CD14-positive monocyte (primary cell): ENCODE data around the gene SPSB1. TPM values are rescaled to one million over a fixed set of nuclear protein-coding genes. Genes with fewer than 3 reads are reported as not detected.

Experiments
- DNase-seq, 3 donors: peaks; one replicate each; pipeline ENCODE4 v3.0.0-alpha.2; 2011 to 2022
- H2AFZ ChIP-seq: 2 replicates; pipeline ENCODE4 v1.6.0; 2012; ENCODE audit warnings: mild to moderate bottlenecking, low read depth, low read length, inconsistent platforms; ENCODE audit not compliant: insufficient read depth, poor library complexity, severe bottlenecking
- H3K27ac ChIP-seq, 2 donors: 1 replicate in 1 of 2; 2 replicates in 1 of 2; pipeline ENCODE4 v1.5.1; 2012 to 2013; ENCODE audit warnings: low read length in 2 of 2, control low read depth in 1 of 2, inconsistent platforms in 1 of 2, low read depth in 1 of 2, mild to moderate bottlenecking in 1 of 2
- H3K27me3 ChIP-seq, 2 donors: one replicate each; pipeline versions ENCODE4 v1.6.0 to v1.6.1; 2011 to 2013; ENCODE audit warnings: low read length in 2 of 2; ENCODE audit not compliant: control insufficient read depth in 2 of 2, insufficient read depth in 2 of 2
- H3K36me3 ChIP-seq, 2 donors: replicated peaks in 1 of 2; 1 replicate in 1 of 2; 2 replicates in 1 of 2; pipeline versions ENCODE4 v1.5.1 to v1.6.1; 2012 to 2013; ENCODE audit warnings: low read length in 2 of 2, control low read depth in 1 of 2, inconsistent platforms in 1 of 2, mild to moderate bottlenecking in 1 of 2; ENCODE audit not compliant: insufficient read depth in 2 of 2, control insufficient read depth in 1 of 2
- H3K4me1 ChIP-seq, 2 donors: 1 replicate in 1 of 2; 2 replicates in 1 of 2; pipeline versions ENCODE4 v1.5.1 to v1.6.1; 2012 to 2013; ENCODE audit warnings: low read length in 2 of 2, control low read depth in 1 of 2, inconsistent platforms in 1 of 2, mild to moderate bottlenecking in 1 of 2, moderate library complexity in 1 of 2; ENCODE audit not compliant: insufficient read depth in 2 of 2, control insufficient read depth in 1 of 2
- H3K4me2 ChIP-seq: replicated peaks from 2 replicates; pipeline ENCODE3; 2012; ENCODE audit warnings: low read length, moderate library complexity, mild to moderate bottlenecking; ENCODE audit not compliant: poor library complexity, severe bottlenecking; ENCODE audit errors: extremely low read depth
- H3K4me3 ChIP-seq, 3 experiments: fragments of 200-600 bp in 1 of 3; sonication (generic) in 1 of 3; replicated peaks in 1 of 3; 1 replicate in 2 of 3; 2 replicates in 1 of 3; pipeline ENCODE4 v1.5.1; 2011 to 2013; ENCODE audit warnings: low read length in 3 of 3, mild to moderate bottlenecking in 3 of 3, control low read depth in 2 of 3, low read depth in 2 of 3, inconsistent platforms in 1 of 3, moderate library complexity in 1 of 3
- H3K79me2 ChIP-seq: 2 replicates; pipeline ENCODE4 v1.6.0; 2012; ENCODE audit warnings: mild to moderate bottlenecking, control low read depth, inconsistent platforms, low read length, moderate library complexity; ENCODE audit not compliant: insufficient read depth
- H3K9ac ChIP-seq: 2 replicates; pipeline ENCODE4 v1.6.0; 2017; ENCODE audit warnings: low read length, mild to moderate bottlenecking; ENCODE audit not compliant: insufficient read depth, poor library complexity, severe bottlenecking
- H3K9me3 ChIP-seq, 2 donors: replicated peaks in 1 of 2; 1 replicate in 1 of 2; 2 replicates in 1 of 2; pipeline versions ENCODE4 v1.5.1 to v1.6.1; 2012 to 2013; ENCODE audit warnings: low read length in 2 of 2, control low read depth in 1 of 2; ENCODE audit not compliant: control insufficient read depth in 1 of 2, insufficient read depth in 1 of 2
- H4K20me1 ChIP-seq: 2 replicates; pipeline ENCODE4 v1.6.0; 2012; ENCODE audit warnings: mild to moderate bottlenecking, low read length, control low read depth, moderate library complexity; ENCODE audit not compliant: insufficient read depth
- H3K27ac Mint-ChIP-seq, 7 donors: one replicate each; pipeline ENCODE4 v1.8.0; 2020; ENCODE audit warnings: mild to moderate bottlenecking in 7 of 7, mixed read lengths in 7 of 7, moderate library complexity in 6 of 7, inconsistent platforms in 2 of 7
- H3K27me3 Mint-ChIP-seq, 3 donors: one replicate each; pipeline ENCODE4 v1.8.0; 2021 to 2022; ENCODE audit warnings: low read depth in 3 of 3, mild to moderate bottlenecking in 3 of 3, mixed read lengths in 3 of 3, moderate library complexity in 3 of 3, inconsistent platforms in 1 of 3
- H3K36me3 Mint-ChIP-seq, 2 donors: one replicate each; pipeline ENCODE4 v1.8.0; 2020; ENCODE audit warnings: mixed read lengths in 2 of 2, inconsistent platforms in 1 of 2, mild to moderate bottlenecking in 1 of 2
- H3K4me1 Mint-ChIP-seq: one replicate; pipeline ENCODE4 v1.8.0; 2020; ENCODE audit warnings: mild to moderate bottlenecking, mixed read lengths
- H3K4me3 Mint-ChIP-seq, 2 donors: one replicate each; pipeline ENCODE4 v1.8.0; 2020; ENCODE audit warnings: mild to moderate bottlenecking in 2 of 2, mixed read lengths in 2 of 2, moderate library complexity in 1 of 2
- H3K9me3 Mint-ChIP-seq, 7 donors: one replicate each; pipeline ENCODE4 v1.8.0; 2020 to 2022; ENCODE audit warnings: mixed read lengths in 7 of 7, mild to moderate bottlenecking in 6 of 7, moderate library complexity in 6 of 7, inconsistent platforms in 2 of 7
- WGBS: methylation state at CpG from one replicate; pipeline ENCODE4 v1.1.5; 2013; ENCODE audit warnings: missing lambda C conversion rate; ENCODE audit not compliant: insufficient coverage; 5-methylcytosine and 5-hydroxymethylcytosine counted together
- intact Hi-C, 2 donors: fragments of 100-400 bp; cut with micrococcal nuclease; formaldehyde crosslinking; loops; one replicate each; pipeline versions ENCODE4 v1.15.0 to v1.15.1; 2023
- polyA plus RNA-seq, 3 donors: library from polyadenylated mRNA; depleted of rRNA in 1 of 3; unstranded in 2 of 3; stranded (reverse) in 1 of 3; fragments of 300-500 nt in 2 of 3; fragments of >200 nt in 1 of 3; fragmentation: Illumina TruSeq in 2 of 3; gene quantifications; 1 replicate in 2 of 3; 2 replicates in 1 of 3; pipeline ENCODE4 v1.2.3, GENCODE V29; 2012 to 2021
- TF ChIP-seq, protein P1 (sequence below): fragments of 200-600 bp; IDR thresholded peaks from one replicate; pipeline ENCODE4 v1.8.0; 2022; ENCODE audit warnings: antibody characterized with exemption, mild to moderate bottlenecking

SPSB1 gene
- polyA plus RNA-seq, 3 donors = 0.15 to 1.2 (median 0.29) TPM

DNA sequence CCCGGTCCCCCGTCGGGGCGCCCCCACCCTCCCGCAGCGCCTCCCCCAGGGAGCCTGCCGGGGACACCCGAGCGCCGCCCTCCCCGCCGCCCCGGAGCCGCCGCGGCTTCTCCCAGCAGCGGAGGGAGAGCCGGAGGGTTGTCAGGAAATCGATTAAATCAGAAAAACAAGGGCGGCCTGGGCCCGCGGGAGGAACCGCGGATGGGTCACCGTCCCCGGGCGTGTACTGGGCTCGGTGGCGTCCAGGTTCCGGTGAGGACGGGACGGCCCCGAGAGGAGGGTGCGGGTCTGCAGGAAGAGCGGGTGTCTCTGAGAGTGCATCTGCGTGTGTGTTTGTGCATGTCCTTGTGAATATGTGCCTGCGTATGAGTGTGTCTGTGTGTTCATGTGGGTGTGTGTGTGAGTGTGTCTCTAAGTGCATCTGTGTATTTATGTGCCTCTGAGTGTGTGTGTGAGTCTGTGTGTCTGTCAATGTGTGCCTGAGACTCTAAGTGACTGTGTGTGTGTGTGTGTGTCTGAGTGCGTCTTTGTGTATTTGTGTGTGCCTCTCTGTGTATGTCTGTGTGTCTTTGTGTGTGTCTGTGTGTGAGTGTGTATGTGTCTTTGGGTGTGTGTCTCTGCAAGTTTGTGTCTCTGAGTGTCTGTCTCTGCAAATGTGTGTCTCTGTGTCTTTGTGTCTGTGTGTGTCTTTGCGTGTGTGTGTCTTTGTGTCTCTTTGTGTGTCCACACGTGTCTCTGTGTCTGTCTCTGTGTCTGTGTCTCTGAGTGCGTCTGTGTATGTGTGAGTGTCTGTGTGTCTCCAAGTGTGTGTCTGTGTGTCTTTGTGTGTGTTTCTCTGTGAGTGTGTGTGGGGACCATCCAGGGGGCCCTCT, 1.1 kb downstream of the SPSB1 start:
- H3K27ac Mint-ChIP-seq = no peak overlapping the region
- H3K27me3 ChIP-seq = peaks cover 16 to 47% of the 10 kb centered on the region in 2 donors
- WGBS = 9% methylated on average over 41 of the region's 41 CpGs
- no peaks in the 10 kb centered on the region for H3K36me3 Mint-ChIP-seq
- H3K4me1 Mint-ChIP-seq = peaks cover 20% of the 10 kb centered on the region
- peak overlapping the region; percentile 45 to 75 (median 46) for H3K4me3 ChIP-seq
- H3K79me2 ChIP-seq = no peaks in the 10 kb centered on the region
- H2AFZ ChIP-seq = peak overlapping the region; percentile 76
- H3K27ac ChIP-seq = no peak overlapping the region
- intact Hi-C loops = loop anchor here in 1 of 2 donors (5.0 kb wide), 1 partner anchor 61 kb away; the partner anchor contains the start of gene H6PD
- TF ChIP-seq, protein P1, sequence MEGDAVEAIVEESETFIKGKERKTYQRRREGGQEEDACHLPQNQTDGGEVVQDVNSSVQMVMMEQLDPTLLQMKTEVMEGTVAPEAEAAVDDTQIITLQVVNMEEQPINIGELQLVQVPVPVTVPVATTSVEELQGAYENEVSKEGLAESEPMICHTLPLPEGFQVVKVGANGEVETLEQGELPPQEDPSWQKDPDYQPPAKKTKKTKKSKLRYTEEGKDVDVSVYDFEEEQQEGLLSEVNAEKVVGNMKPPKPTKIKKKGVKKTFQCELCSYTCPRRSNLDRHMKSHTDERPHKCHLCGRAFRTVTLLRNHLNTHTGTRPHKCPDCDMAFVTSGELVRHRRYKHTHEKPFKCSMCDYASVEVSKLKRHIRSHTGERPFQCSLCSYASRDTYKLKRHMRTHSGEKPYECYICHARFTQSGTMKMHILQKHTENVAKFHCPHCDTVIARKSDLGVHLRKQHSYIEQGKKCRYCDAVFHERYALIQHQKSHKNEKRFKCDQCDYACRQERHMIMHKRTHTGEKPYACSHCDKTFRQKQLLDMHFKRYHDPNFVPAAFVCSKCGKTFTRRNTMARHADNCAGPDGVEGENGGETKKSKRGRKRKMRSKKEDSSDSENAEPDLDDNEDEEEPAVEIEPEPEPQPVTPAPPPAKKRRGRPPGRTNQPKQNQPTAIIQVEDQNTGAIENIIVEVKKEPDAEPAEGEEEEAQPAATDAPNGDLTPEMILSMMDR = no peak
- no peaks in the 10 kb centered on the region for H3K36me3 ChIP-seq
- peaks cover 22 to 32% of the 10 kb centered on the region in 2 donors for H3K4me1 ChIP-seq
- H3K9me3 ChIP-seq = peaks cover 0 to 3% of the 10 kb centered on the region in 2 donors
- peaks cover 2 to 10% (median 3%) of the 10 kb centered on the region in 7 donors for H3K9me3 Mint-ChIP-seq
- no peak overlapping the region for H3K4me3 Mint-ChIP-seq
- H4K20me1 ChIP-seq = no peaks in the 10 kb centered on the region
- DNase-seq = no peak
- peaks cover 19 to 31% (median 27%) of the 10 kb centered on the region in 3 donors for H3K27me3 Mint-ChIP-seq
- H3K9ac ChIP-seq = peak overlapping the region; percentile 69
- H3K4me2 ChIP-seq = peak overlapping the region; percentile 89

DNA sequence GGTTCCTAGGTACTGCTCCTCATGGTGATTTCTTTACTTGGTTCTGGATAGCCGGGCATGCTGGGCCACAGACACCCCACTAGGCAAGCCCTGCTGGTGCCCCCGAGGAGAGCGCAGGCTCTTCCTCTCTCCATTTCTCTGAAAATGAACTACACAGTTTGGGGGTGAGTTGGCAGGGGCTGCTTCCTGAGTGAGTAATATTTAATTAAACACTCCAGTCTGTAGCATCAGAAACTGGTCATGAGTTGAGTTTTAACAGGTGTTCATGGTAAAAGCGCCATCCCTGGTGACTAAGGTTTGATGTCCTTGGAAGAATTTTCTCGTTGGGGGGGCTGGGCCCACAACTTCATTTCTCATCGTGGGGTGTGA, 1.7 kb downstream of the SPSB1 start:
- Mint-ChIP-seq H3K27me3 (peaks cover 19 to 31% (median 27%) of the 10 kb centered on the region in 3 donors), H3K9me3 (peaks cover 0 to 7% (median 0%) of the 10 kb centered on the region in 7 donors), H3K27ac (no peak overlapping the region), H3K36me3 (no peaks in the 10 kb centered on the region), H3K4me1 (peaks cover 20% of the 10 kb centered on the region), H3K4me3 (no peak overlapping the region)
- 29% methylated on average over 1 of the region's 6 CpGs for WGBS
- H2AFZ ChIP-seq = no peak overlapping the region
- H3K9me3 ChIP-seq = no peaks in the 10 kb centered on the region
- no peak overlapping the region for H3K27ac ChIP-seq
- peaks cover 16 to 47% of the 10 kb centered on the region in 2 donors for H3K27me3 ChIP-seq
- H3K79me2 ChIP-seq = no peaks in the 10 kb centered on the region
- no peaks in the 10 kb centered on the region for H3K36me3 ChIP-seq
- intact Hi-C loops = loop anchor here in 1 of 2 donors (5.0 kb wide), 1 partner anchor 62 kb away; the partner anchor contains the start of gene H6PD
- TF ChIP-seq, protein P1 = no peak
- H3K9ac ChIP-seq = no peak overlapping the region
- no peak for DNase-seq
- H3K4me1 ChIP-seq = peaks cover 21 to 30% of the 10 kb centered on the region in 2 donors
- H4K20me1 ChIP-seq = no peaks in the 10 kb centered on the region
- no peak overlapping the region for H3K4me2 ChIP-seq
- H3K4me3 ChIP-seq = peak overlapping the region in 1 of 3 experiments; percentile 75
